ENCODE measurements around the gene SPACA9.

The SPACA9 gene

DNA sequence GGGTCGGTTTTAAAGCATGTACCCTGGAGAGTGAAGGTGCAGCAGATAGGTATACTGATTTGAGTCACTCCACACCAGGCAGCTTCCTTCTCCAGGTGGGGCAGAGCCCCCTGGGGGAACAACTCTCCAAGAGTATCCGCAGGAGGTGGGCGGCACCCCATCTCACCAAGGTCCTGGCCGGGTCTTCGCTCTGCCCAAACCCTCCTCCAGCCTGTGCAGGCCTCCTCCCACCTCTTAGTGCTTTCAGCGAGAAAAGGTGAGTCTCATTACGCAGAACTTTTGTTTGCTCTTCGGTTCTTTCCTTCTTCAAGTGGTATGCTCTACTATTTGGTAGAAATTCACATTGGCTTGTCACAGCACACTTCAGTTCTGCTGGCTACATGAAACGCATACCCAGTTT lies 13.7 kb downstream of the SPACA9 start:
- DNase-seq, result no peak

DNA sequence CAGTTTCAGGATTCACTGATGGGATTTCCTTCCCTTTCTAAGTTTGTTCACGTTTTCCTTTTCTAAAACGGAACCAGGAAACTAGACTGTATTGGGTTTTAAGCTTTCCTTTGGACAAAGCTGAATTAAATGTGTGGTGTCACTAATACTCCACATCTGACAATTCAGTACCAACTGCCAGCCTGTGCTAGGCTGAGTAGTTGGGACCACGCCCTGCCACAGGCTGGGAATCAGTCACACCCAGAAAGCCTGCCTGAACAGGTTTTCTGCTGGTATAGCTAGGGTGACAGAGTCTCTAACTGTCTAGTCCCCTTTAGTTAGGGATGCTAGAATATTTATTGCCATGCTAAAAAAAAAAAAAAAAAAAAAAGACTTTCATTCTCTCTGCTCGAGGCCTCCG lies 15.6 kb downstream of the SPACA9 start:
- no peak for DNase-seq

DNA sequence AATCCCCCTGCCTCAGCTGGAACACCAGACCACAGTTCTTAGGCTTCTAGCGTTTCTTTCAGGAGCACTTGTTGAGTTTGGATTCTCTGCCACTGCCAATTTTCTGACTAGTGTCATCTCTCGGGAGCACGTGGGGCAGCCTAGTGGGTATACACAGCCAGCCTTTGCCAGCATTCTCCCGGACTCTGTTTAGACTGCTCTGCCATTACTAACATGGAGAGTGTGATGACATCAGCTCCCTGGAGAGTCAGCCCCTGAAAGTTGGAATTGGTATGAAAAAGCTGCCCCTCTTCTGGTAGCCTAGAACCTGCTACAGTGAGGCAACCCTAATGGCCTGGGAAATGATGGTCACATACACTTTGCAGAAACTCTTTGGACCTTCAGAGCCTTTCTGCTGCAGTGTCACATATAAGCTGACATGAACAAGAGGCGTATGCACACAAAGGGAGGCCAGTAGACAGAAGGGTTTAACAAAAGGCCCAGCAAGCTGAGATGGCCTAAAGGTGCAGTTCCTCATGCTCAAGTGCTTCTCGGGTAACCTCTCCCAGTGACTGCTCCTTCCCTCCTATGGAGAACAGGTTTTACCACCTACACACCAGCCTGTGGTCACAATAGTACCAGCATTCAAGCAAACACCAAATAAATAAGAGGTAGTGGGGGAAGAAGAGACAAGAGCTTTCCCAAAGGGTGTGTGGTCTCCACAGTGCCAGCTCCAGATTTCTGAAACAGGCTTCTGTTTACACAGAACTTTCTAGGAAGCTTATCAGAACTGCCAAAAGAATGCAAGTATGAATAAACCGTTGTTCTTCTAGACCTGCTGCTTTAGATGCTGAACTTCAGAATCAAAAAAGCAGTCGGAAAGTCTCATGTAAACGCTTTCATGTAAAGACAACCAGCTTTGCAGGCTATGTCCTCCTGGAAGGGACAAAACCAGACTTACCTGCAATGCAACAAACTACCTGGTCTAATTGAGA lies 16.5 kb downstream of the SPACA9 start:
- peak in 1 of 58 donors; percentile 18 for DNase-seq

DNA sequence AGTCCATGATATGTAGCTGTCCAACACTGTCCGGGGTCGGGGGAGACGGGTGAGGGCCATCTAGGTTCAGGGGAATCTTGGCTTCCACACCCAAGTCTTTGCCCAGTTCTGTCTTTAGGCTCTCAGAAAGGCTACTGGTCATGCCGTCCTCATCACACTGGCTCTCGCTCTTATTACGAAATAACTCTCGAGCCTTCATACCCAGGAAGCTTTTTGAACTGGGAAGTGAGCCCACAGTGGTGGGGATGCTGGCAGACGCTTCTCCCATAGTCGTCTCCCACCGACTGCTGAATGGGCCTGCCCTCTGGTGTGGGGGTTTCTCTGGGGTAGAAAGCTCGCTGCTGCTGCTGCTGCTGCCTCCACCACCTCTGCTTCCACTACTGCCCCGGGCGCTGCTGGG lies 17.6 kb downstream of the SPACA9 start:
- DNase-seq, result no peak

DNA sequence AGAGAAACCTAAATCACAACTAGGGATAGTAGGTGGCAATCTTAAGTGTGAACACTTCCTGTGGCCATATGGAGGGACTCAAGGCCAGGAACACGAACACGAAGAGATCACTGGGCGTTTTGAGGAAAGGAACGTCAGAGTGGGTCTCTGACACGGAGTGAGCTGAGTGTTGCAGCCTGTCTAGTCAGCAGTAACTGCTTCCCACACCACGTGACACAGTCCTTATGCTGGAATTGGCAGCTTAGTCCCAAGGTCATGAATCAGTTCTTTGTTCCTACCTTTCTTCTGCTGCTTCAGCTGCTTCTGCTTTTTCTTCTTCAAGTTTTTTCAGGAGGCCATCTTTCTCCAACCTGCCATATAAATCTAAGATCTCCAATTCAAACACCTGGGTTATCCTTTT lies 18.2 kb downstream of the SPACA9 start:
- DNase-seq, result peak in 46 of 58 donors; percentile 5 to 86 (median 52)

DNA sequence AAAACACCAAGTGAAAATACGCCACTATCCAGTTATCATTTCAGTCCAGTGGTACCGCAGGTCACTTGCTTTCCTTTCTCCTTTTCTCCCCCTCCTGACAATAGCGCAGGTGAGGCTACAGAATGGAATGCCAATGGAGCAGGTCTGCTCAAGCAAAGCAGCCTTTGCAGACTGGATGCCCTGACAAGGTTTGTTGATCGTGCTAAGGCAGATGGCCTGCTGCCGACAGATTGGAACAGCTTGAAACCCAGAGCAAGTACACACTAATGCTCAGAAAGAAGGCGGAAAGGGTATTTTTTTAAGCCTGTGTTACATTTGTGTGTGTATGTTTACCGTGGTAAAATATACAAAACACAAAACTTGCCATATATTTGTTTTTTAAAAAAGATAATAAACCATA lies 19.4 kb downstream of the SPACA9 start:
- DNase-seq, result peak in 2 of 58 donors; percentile 15 to 20

DNA sequence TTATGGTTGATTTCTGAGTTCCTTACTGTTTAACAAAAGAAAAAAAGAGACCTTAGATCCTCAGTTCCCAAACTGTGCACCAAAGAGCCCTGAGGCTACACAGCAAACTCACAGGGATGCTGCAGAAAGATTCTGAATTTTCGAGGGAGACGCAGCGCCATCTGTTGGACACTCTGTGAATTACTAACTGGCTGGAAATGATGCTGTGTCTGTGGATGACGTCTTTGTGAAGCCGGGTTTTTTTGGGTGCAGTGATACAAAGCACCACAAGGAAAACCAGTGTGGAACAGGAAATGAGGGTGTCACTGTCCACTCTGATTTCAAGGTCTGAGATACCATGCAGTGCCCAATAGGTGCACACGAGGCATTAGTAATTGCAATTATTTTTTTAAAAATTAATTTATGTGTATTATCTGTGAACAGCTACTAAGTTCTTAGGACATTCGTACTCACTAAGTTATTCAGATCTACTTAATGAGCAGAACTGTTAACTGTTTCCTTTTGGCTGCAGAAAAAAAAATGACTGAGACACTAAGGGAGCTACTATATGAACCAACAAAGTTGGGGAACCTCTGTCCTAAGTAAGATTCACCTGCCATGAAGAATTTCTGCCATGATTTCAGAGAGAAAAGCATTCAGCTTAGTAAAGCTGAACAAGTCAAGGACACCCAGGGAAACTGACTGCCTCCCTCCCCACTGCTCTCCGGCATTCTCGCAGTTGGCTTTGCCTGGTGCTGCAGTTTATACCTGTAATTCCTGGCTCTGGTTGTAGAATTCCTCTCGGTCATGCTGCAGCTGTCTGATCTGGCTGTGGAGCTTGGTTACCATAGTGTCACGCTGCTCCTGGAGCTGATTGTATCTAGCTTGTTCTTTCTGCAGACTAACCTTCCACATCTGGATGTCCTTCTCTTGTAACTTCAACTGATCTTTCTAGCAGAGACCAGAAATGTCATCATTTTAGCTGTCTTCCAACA lies 23.4 kb downstream of the SPACA9 start:
- DNase-seq, result peak in 54 of 58 donors; percentile 20 to 88 (median 58)

DNA sequence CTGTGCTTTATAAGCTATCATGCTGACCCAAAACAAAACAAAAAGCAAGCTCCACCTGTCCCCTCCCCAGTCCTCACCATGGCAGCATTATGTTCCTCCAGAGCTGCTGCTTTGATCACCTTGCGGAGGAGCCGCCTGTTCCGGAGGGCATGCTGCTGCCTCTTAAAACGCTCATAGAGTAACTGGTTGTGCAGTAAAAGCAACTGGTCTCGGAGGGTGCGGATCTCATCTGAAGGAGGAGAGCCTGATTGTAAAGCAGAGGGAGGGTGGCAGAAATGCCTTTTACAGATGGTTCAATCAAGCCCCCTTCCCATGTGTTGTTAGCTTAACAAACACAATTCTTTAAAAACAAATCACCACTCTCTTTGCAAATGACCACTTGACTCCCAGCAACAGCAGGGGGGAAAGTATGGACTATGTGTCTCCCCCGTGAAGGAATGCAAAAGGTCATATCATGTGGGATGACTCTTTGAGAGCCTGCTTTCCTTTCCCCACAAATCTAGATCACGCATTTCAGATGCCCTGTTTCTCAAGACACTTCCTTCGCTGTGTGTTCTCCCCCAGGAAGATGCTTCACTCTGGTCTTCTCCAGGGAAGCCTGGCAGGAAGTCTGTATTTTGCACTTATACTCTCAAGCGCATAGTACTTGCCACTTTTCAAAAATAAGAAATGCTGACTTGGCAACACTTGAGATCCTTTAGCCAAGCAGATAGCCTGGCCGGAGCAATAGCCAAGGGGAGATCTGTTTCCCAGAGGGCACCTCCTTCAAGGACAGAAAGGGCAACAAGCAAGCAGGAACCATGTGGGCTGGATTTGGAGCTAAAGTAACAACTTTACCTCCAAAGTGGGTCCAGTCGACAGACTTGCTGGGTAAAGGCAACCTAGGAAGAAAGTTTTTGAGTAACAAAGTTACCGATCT lies 25.1 kb downstream of the SPACA9 start:
- DNase-seq, result no peak

DNA sequence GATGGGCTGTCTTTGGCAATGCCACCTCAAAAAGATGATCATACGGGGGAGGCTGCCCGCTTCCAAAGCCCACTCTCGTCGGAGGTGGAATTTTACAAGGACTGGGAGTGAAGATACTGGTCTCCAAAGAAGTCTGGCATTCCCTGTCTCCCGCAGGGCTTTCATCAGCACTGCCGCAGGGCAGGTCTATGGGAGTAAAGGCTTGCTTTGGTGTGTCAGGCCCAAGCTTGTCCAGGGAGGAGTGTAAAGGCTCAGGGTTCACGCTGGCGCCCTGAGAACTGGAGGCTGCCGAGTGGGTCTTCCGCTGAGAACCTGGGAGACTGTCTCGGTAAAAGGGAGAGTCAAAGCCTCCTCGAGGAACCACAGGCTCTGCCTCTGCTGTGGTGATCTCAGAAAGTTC lies 27.0 kb downstream of the SPACA9 start:
- DNase-seq, result no peak

DNA sequence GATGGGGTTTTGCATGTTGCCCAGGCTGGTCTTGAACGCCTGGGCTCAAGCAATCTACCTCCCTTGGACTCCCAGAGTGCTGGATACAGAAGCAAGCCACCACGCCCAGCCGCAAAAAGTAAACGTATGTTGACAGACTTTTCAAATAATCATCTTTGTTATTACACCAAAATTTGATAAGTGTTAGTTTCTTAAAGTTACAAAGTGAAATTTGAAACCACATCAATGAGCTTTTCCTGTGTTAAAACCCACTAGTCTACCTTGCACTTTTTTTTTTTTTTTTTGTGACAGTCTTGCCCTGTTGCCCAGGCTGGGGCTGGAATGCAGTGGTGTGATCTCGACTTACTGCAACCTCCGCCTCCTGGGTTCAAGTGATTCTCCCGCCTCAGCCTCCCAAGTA lies 29.9 kb downstream of the SPACA9 start:
- no peak for DNase-seq

DNA sequence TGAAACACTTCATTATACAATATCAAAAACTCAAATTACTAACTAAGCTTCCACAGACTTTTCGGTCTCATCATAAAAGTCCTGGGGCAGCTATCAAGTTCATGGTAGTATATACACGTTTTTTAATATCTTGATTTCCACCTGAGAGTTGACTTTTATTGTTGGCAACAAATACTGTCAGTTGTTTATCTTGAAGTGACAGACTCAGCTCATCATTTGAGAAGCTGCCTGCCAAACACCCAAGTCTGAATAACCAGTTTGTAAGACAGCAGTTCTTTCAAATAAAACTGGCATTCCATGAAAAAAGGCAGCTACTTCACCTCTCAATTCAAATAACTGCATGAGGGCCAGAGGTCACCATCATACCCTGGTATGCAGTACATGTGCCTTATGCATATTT lies 30.6 kb downstream of the SPACA9 start:
- DNase-seq, result no peak

DNA sequence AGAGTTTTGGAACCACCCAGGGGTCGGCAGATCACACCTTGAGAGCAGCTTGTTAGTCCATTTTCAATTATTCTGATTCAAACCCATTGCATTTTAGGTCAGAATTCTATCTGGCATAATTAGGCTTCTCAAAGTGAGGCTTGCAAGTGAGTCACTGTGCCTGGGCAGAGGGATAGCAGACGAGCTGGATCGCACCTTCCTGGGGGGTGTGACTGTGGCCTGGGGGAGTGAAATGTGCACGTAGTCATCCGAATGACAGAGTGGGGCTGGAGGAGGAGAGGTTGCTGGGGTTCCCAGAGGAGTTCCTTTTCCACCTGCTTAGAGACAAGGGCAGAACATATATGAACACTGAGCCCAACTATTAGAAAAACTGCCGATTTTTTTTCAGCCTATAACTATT lies 31.7 kb downstream of the SPACA9 start:
- DNase-seq, result no peak

DNA sequence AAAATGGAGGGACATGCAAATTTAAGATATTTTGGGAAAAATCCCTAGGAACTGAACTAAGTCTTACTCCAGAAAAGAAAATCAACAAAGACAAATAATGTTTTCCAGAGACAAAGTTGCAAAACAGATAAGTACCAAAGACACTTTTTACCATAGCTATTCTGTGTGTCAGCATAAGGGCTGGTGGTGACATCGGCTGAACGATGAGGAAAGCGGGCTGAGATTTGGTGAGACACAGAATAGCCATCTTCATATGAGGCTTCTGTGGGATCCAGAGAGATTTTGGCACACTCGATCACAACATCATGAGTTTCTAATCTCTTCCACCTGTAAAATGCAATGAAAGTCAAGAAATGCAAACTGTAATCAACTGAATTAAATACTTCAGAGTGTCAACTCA lies 33.4 kb downstream of the SPACA9 start:
- DNase-seq, result no peak

DNA sequence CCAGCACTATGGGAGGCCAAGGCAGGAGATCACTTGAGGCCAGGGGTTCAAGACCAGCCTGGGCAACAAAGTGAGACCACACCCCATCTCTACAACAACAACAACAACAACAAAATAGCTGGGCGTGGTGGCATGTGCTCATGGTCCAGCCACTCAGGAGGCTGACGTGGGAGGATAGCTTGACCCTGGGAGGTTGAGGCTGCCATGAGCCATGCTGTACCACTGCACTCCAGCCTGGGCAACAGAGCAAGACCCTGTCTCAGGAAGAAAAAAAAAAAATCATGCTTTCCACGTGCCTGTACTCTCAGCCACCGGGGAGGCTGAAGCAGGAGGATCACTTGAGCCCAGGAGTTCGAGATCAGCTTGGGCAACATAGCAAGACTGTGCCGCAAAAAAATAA lies 36.2 kb downstream of the SPACA9 start:
- DNase-seq, result no peak

DNA sequence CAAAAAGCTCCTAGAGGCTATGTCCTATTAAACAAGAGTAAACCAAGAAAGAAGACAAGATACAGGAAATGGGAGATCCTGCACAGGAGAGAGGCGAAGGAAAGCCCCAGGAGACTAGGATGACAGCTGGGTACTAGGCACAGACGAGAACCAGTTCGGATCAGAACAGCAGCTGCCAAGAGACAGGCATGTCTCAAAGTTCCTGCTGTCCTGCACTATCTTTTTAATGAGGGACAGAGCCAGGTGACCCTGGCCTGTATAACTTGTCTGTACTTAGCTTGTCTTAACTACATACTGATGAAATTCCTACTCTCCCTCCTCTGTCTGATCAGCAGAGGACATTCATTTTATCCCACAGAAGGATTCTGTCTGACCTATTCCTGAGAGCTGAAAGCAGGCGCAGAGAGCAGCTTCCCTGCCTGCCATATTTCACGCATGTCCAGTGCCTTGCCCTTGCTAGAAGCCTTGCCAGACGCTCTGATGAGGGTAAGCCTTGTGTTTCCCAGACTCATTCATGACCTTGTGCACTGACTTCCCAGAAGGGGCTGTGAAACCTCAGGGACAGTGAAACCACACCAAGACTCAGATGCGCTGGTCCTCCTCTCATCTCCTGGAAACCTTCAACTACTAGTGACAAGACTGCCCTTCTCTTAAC lies 41.0 kb downstream of the SPACA9 start:
- no peak for DNase-seq

DNA sequence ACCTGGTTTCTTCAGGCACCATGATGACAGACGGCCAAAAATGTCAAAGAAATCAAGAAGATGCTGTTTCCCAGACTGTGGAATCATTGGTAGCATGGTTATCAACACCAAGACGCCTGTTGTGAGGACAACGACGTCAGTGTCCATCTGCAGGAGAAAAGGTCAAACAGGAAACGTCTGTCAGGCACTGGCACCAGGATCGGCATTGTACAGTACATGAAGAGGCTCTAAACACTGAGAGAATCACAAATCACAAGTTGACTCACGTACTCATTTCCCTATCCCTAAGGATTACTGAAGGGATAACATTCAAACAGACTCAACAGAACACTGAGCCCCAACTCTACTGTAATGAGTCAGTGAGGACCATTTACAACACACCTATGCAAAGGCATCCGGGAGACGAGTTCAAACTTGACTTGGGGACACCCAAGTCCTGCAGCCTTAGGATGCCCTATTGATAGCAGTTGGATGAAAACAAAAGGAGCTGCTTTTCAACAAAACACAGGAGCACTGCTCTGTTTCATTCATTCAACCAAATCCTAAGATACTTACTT lies 44.7 kb downstream of the SPACA9 start:
- DNase-seq, result no peak

DNA sequence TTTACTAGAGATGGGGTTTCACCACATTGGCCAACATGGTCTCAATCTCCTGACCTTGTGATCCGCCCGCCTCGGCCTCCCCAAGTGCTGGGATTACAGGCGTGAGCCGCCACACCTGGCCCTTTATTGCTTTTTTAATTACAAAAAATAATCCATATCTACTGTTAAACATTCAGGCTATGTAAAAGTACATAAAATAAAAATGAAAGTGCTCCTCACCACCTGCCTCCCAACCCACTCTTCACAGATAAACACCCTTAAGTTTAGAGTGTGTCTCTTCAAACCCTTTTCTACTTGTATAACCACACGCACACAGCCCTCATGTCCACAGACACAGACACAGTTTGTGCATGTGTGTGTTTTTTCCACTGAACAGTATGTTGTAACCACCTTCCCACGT lies 49.0 kb downstream of the SPACA9 start:
- no peak for DNase-seq

DNA sequence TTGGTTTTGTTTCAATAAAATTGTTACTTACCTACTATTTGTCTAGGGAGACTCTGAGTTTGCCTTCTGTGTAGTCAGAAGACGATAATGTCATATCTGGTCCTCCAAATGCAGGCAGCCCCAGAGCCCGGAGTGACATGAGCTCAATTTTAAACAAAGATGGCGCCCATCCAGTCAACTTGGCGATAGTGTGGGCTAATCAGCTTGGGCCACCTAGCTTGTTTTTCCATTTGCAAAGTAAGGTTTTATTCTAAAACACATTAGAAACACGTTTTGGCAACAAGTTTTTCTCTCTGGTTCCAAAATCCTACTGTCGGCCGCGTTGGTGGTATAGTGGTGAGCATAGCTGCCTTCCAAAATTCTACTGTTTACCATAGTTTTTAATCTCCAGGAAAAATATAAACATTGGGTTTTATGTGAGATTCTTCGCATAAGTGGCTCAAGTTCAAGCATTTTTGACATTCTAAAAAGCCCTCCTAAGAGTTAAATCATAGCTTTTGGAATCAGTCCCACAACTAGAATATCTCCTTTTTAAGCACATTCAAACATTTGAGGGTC lies 52.6 kb downstream of the SPACA9 start:
- DNase-seq, result no peak

DNA sequence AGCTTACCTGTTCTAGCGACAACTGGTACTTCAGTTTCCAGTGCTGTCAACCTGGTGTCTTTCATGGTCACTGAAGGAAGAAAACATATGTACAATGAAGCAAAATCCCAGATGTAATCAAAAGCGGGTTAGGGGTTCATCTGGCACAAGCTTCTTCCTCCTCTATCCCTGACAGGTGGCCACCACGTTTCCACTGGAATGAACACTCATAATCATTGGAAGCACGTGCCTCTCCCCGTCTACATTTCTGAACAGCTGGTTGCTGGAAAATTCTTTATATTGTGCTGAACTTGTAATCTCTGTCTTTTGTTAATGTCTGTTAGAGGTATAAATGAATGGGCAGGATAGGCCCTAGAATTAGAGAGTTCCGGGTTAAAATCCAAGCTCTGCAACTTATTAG lies 56.3 kb downstream of the SPACA9 start:
- no peak for DNase-seq

DNA sequence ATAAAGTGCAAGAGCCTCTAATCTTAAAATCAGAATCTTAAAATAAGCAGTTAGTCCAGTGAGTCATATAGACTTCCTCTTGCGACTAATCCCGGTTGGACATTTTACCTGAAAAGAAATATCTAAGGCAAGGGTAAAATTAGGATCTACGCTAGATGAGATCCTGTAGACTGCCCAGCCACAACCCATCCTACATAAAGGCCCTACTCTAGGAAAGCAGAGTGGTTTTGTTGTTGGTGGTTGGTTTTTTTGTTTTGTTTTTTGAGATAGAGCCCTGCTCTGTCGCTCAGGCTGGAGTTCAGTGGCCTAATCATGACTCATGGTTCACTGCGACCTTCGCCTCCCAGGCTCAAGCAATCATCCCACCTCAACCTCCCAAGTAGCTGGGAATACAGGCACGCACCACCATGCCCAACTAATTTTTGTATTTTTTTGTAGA lies 58.8 kb downstream of the SPACA9 start:
- no peak for DNase-seq

All from anterior cingulate cortex (tissue), 58 donors.